A673 (cell line): ENCODE measurements around the gene LEMD1.

Source experiments
- EZH2 ChIP-seq: fragments of 200-600 bp; sonication (generic); IDR thresholded peaks from 2 replicates; pipeline ENCODE4 v1.6.1; 2017; ENCODE audit warnings: borderline replicate concordance, low read depth, mild to moderate bottlenecking, mixed read lengths, antibody characterized with exemption, low read length; ENCODE audit not compliant: poor library complexity, severe bottlenecking
- TF ChIP-seq, protein P1 (sequence below): fragments of 300-800, 200-600 bp; sonication (generic); conservative IDR thresholded peaks from 2 replicates; pipeline ENCODE4 v1.5.1; 2017; ENCODE audit warnings: low read depth, mild to moderate bottlenecking, antibody characterized with exemption, low read length, moderate library complexity, mixed read lengths

DNA sequence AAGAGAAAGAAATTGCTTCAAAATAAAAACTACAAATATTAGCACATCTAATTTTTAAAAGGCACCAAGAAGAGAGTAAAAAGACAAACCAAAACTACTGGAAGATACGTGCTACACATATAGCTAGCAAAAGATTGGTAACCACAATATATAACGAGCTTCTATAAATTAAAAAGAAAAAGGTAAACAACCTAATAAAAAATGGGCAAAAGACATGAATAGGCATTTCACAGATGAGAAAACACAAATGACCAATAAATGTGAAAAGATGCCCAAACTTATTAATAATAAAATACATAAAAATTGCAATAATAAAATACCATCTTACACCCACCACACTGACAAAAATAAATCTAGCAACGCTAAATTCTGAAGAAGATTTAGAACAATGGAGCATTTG, 26.2 kb downstream of the LEMD1 start:
- TF ChIP-seq, protein P1, sequence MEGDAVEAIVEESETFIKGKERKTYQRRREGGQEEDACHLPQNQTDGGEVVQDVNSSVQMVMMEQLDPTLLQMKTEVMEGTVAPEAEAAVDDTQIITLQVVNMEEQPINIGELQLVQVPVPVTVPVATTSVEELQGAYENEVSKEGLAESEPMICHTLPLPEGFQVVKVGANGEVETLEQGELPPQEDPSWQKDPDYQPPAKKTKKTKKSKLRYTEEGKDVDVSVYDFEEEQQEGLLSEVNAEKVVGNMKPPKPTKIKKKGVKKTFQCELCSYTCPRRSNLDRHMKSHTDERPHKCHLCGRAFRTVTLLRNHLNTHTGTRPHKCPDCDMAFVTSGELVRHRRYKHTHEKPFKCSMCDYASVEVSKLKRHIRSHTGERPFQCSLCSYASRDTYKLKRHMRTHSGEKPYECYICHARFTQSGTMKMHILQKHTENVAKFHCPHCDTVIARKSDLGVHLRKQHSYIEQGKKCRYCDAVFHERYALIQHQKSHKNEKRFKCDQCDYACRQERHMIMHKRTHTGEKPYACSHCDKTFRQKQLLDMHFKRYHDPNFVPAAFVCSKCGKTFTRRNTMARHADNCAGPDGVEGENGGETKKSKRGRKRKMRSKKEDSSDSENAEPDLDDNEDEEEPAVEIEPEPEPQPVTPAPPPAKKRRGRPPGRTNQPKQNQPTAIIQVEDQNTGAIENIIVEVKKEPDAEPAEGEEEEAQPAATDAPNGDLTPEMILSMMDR = no peak
- no peak for TF ChIP-seq EZH2
